A549 (cell line): ENCODE measurements around the gene ELMOD2. TPM values are rescaled to one million over a fixed set of nuclear protein-coding genes. Genes with fewer than 3 reads are reported as not detected.
A peak's percentile ranks its signal among the peaks of the same experiment; 100 is the strongest.

Experiments
- ATAC-seq, 2 experiments: fragments of 200-7000 bp in 1 of 2; fragments of >200 bp in 1 of 2; cut with Nextera tagmentation in 1 of 2; cut with Tn5 transposase in 1 of 2; 3 replicates each; pipeline versions ENCODE4 v1.8.0 to v1.9.1; 2018 to 2020; ENCODE audit warnings: mild to moderate bottlenecking in 1 of 2, moderate library complexity in 1 of 2
- CTCF ChIA-PET: fragments of 300-600 bp; sonication (Branson Sonifier 250); formaldehyde crosslinking; extraction: SDS; loops from one replicate; lab custom pipeline; 2021; ENCODE audit warnings: antibody characterized with exemption, inconsistent platforms; lab: Yijun Ruan, JAX
- POLR2A ChIA-PET: fragments of 350-600 bp; formaldehyde crosslinking; extraction: SDS; loops from one replicate; lab custom pipeline; 2021; ENCODE audit warnings: antibody characterized with exemption, inconsistent platforms; lab: Yijun Ruan, JAX
- DNase-seq, 2 experiments: peaks; one replicate each; pipeline versions ENCODE4 v3.0.0 to v3.0.0-alpha.2; 2011 to 2016; ENCODE audit warnings: low read depth in 1 of 2, low spot score in 1 of 2
- FAIRE-seq: peaks from 2 replicates; lab custom pipeline; 2011; peaks lifted over from hg19 to GRCh38; lab: Jason Lieb, UNC
- H3K27ac ChIP-seq, 2 experiments: fragments of >200 bp; sonication (Bioruptor Twin); formaldehyde crosslinking; 3 replicates each; pipeline ENCODE4 v1.5.1; 2016 to 2017
- H3K4me1 ChIP-seq: fragments of >200 bp; sonication (Bioruptor Twin); formaldehyde crosslinking; 3 replicates; pipeline ENCODE4 v1.6.1; 2016
- H3K4me2 ChIP-seq: fragments of >200 bp; sonication (Bioruptor Twin); formaldehyde crosslinking; 3 replicates; pipeline ENCODE4 v1.6.1; 2016
- H3K4me3 ChIP-seq: fragments of >200 bp; sonication (Bioruptor Twin); formaldehyde crosslinking; 3 replicates; pipeline ENCODE4 v1.5.1; 2016
- H3K9me3 ChIP-seq: fragments of >200 bp; sonication (Bioruptor Twin); formaldehyde crosslinking; 3 replicates; pipeline ENCODE4 v1.6.1; 2016
- CEBPB ChIP-seq, 2 experiments: fragments of >200 bp in 1 of 2; sonication (Bioruptor Twin) in 1 of 2; formaldehyde crosslinking in 1 of 2; IDR thresholded peaks; 2 replicates each; pipeline ENCODE4 v1.6.1; 2012 to 2016
- EHF ChIP-seq: fragments of 250-450 bp; sonication (Bioruptor Pico); IDR thresholded peaks from 2 replicates; pipeline ENCODE4 v1.5.0; 2020; ENCODE audit warnings: mild to moderate bottlenecking
- ELK1 ChIP-seq: fragments of 150-350 bp; IDR thresholded peaks from 2 replicates; pipeline ENCODE4 v1.6.1; 2014; ENCODE audit warnings: low read depth, mild to moderate bottlenecking, low read length
- EP300 ChIP-seq, 2 experiments: fragments of >200 bp; sonication (Bioruptor Twin); formaldehyde crosslinking; IDR thresholded peaks; 2 replicates in 1 of 2; 3 replicates in 1 of 2; pipeline ENCODE4 v1.6.1; 2016 to 2017
- ESRRA ChIP-seq: fragments of 150-350 bp; IDR thresholded peaks from 2 replicates; pipeline ENCODE4 v1.6.1; 2014; ENCODE audit warnings: mild to moderate bottlenecking, low read length, borderline replicate concordance
- FOXS1 ChIP-seq: fragments of 250-450 bp; sonication (Bioruptor Pico); IDR thresholded peaks from 2 replicates; pipeline ENCODE4 v1.5.0; 2020; ENCODE audit warnings: mild to moderate bottlenecking, moderate library complexity
- GATA3 ChIP-seq: IDR thresholded peaks from 2 replicates; pipeline ENCODE4 v1.6.1; 2012; ENCODE audit warnings: borderline replicate concordance
- HEYL ChIP-seq: fragments of 250-450 bp; sonication (Bioruptor Pico); IDR thresholded peaks from 2 replicates; pipeline ENCODE4 v1.8.0; 2021; ENCODE audit warnings: mild to moderate bottlenecking, moderate library complexity
- HMGXB4 ChIP-seq: fragments of 250-450 bp; sonication (Bioruptor Pico); IDR thresholded peaks from 2 replicates; pipeline ENCODE4 v1.5.0; 2021; ENCODE audit warnings: mild to moderate bottlenecking, moderate library complexity, borderline replicate concordance
- JUN ChIP-seq, 2 experiments: fragments of >200 bp; sonication (Bioruptor Twin); formaldehyde crosslinking; IDR thresholded peaks; 2 replicates in 1 of 2; 3 replicates in 1 of 2; pipeline ENCODE4 v1.6.1; 2016 to 2017
- KDM5A ChIP-seq: fragments of 200-600 bp; sonication (generic); IDR thresholded peaks from 2 replicates; pipeline ENCODE4 v1.6.1; 2016; ENCODE audit warnings: antibody characterized with exemption, mild to moderate bottlenecking
- MYC ChIP-seq: IDR thresholded peaks from 2 replicates; pipeline ENCODE4 v1.6.1; 2012; ENCODE audit warnings: mild to moderate bottlenecking, inconsistent platforms, low read length, improper control_type of control experiment, borderline replicate concordance
- RARB ChIP-seq: fragments of 250-450 bp; sonication (Bioruptor Pico); IDR thresholded peaks from 2 replicates; pipeline ENCODE4 v1.8.0; 2021; ENCODE audit warnings: mild to moderate bottlenecking, moderate library complexity
- REST ChIP-seq: fragments of 200-600 bp; sonication (generic); IDR thresholded peaks from 2 replicates; pipeline ENCODE4 v1.6.1; 2016; ENCODE audit warnings: antibody characterized with exemption, mild to moderate bottlenecking, moderate library complexity
- ZFP36 ChIP-seq: fragments of 450-650 bp; IDR thresholded peaks from 2 replicates; pipeline ENCODE4 v1.6.1; 2014; ENCODE audit warnings: borderline replicate concordance; ENCODE audit not compliant: partially characterized antibody
- ZSCAN20 ChIP-seq: fragments of 250-450 bp; sonication (Bioruptor Pico); IDR thresholded peaks from 2 replicates; pipeline ENCODE4 v1.8.0; 2022; ENCODE audit warnings: mild to moderate bottlenecking, moderate library complexity
- WGBS: methylation state at CpG from one replicate; pipeline ENCODE4 v1.1.6; 2017; ENCODE audit errors: missing lambda C conversion rate; 5-methylcytosine and 5-hydroxymethylcytosine counted together
- polyA plus RNA-seq, 4 experiments: library from polyadenylated mRNA; depleted of rRNA in 3 of 4; stranded (reverse); fragments of >200 nt; fragmentation: RNase III in 1 of 4; extraction: RNeasy Plus Mini Kit Qiagen cat#74134 plus additional on column Dnase treatment in 1 of 4; gene quantifications; 2 replicates in 3 of 4; 3 replicates in 1 of 4; pipeline ENCODE4 v1.2.3, GENCODE V29; 2011 to 2017

Gene ELMOD2
- polyA plus RNA-seq, 2 of the 4 experiments (the other 2 are of a cell fraction): 11.8 to 36.6 TPM

DNA sequence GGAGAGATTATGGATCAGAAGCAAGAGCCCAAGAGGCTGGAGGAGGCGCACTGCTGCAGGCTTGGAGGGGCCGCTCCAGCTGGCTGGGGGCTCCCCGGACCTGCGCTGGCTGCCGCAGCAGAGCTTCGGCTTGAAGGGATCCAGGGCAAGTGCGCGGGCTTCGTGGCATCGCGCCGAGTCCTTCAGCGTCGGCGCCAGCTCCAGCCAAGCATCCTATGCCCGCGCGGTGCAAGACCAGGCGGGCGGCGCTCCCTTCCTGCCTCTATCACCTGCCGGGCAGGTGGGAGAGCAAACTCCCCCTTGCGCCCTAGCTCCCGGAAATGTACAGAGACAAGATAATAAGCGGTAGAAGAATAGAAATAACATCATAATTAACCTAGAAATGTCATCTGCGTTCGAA is 55.3 kb downstream of the ELMOD2 start:
- POLR2A ChIA-PET: no interaction called here
- ATAC-seq: no peak

GRCh38 chr4:140581078-140581477 is 57.1 kb downstream of the ELMOD2 start:
- H3K4me2 ChIP-seq: no peak overlapping the region
- ATAC-seq: no peak
- ChIA-PET POLR2A (no interaction called here), CTCF (interaction anchor here (1.0 to 1.6 kb wide), 2 partner anchors 14 to 16 kb away, joined by 3 to 4 read pairs; no protein-coding TSS in a partner anchor)
- no peak for FAIRE-seq
- WGBS: 13% methylated on average over 3 of the region's 3 CpGs
- no peaks in the 10 kb centered on the region for H3K9me3 ChIP-seq
- TF ChIP-seq ESRRA (no peak), REST (no peak), JUN (IDR thresholded peaks at IDR 0.05) (no peak), CEBPB (IDR thresholded peaks at IDR 0.05) (no peak), ZSCAN20 (no peak), HMGXB4 (CRISPR knock-in tag) (no peak), ELK1 (no peak)
- TF ChIP-seq, all 56 proteins: peak for 0
- Histone ChIP-seq H3K4me1 (no peaks in the 10 kb centered on the region), H3K4me3 (no peak overlapping the region), H3K27ac (no peak overlapping the region)
- DNase-seq: no peak

More for the DNA sequence above, 55.3 kb downstream of the ELMOD2 start:
- DNase-seq (no peak), FAIRE-seq (no peak)
- peak overlapping the region; percentile 32; the same call in 2 of the 3 replicates for H3K4me2 ChIP-seq
- no peaks in the 10 kb centered on the region for H3K9me3 ChIP-seq
- TF ChIP-seq HEYL (CRISPR knock-in tag) (no peak), MYC (no peak), ESRRA (no peak), ELK1 (no peak), KDM5A (no peak), ZFP36 (no peak)
- WGBS: 34% methylated on average over 16 of the region's 27 CpGs
- H3K27ac ChIP-seq: no peak overlapping the region
- no peaks in the 10 kb centered on the region for H3K4me1 ChIP-seq
- CTCF ChIA-PET: interaction anchor here (1.2 kb wide), 1 partner anchor 15 kb away, joined by 3 read pairs; no protein-coding TSS in a partner anchor
- no peak overlapping the region for H3K4me3 ChIP-seq

DNA sequence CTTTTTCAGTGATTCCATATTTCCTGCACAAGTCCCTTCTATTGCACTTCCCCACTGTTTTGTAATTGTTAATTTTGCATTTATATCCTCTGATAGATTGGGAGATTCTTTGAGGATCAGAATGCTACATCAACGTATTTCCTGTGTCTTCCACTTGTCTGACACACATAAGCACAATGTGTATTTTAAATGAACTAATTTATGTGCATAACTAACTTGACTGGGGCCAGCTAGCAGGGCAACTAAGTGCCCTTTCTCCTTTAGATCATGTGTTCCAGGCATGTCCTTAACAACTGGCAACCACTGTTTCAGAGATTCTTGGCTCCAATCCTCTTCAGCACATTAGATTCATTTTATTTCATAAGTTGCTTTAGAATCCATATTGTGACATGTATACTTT is 60.5 kb downstream of the ELMOD2 start:
- no peaks in the 10 kb centered on the region for H3K4me1 ChIP-seq
- ATAC-seq (no peak), DNase-seq (no peak), FAIRE-seq (no peak)
- no peaks in the 10 kb centered on the region for H3K9me3 ChIP-seq
- H3K4me2 ChIP-seq: no peak overlapping the region
- 9% methylated on average over 1 of the region's 1 CpG for WGBS
- ChIA-PET POLR2A (no interaction called here), CTCF (interaction anchor here (1.2 kb wide), 1 partner anchor 266 kb away, joined by 3 read pairs; no protein-coding TSS in a partner anchor)
- no peak overlapping the region for H3K4me3 ChIP-seq
- TF ChIP-seq EHF (CRISPR knock-in tag) (no peak), RARB (CRISPR knock-in tag) (no peak), FOXS1 (CRISPR knock-in tag) (no peak), GATA3 (no peak), EP300 (IDR thresholded peaks at IDR 0.05) (no peak)
- no peak overlapping the region for H3K27ac ChIP-seq
